Mucosa of rectum (tissue), 2 donors: Measurements from ENCODE around the gene PHPT1.
"Not testable (repeated sequence)": the region's sequence is repeated elsewhere in the genome, so short reads cannot be mapped to it uniquely, and the experiment has no call there.

Experiments used
- H3K27ac ChIP-seq, 2 donors: one replicate each; pipeline ENCODE4 v1.7.0; 2013; ENCODE audit warnings: inconsistent platforms in 2 of 2, low read depth in 2 of 2, low read length in 2 of 2
- H3K27me3 ChIP-seq, 2 donors: one replicate each; pipeline ENCODE4 v1.7.0; 2013; ENCODE audit warnings: low read length in 2 of 2; ENCODE audit not compliant: control insufficient read depth in 2 of 2, insufficient read depth in 2 of 2
- H3K36me3 ChIP-seq, 2 donors: one replicate each; pipeline ENCODE4 v1.7.0; 2013; ENCODE audit warnings: low read length in 2 of 2; ENCODE audit not compliant: control insufficient read depth in 2 of 2, insufficient read depth in 2 of 2
- H3K4me1 ChIP-seq, 2 donors: one replicate each; pipeline ENCODE4 v1.7.0; 2013; ENCODE audit warnings: low read length in 2 of 2, mild to moderate bottlenecking in 1 of 2; ENCODE audit not compliant: control insufficient read depth in 2 of 2, insufficient read depth in 2 of 2
- H3K4me3 ChIP-seq, 2 donors: one replicate each; pipeline ENCODE4 v1.7.0; 2013; ENCODE audit warnings: low read length in 2 of 2
- H3K9ac ChIP-seq, 2 donors: one replicate each; pipeline ENCODE4 v1.7.0; 2013; ENCODE audit warnings: low read length in 2 of 2, low read depth in 1 of 2, mild to moderate bottlenecking in 1 of 2
- H3K9me3 ChIP-seq, 2 donors: one replicate each; pipeline ENCODE4 v1.7.0; 2013; ENCODE audit warnings: low read length in 2 of 2; ENCODE audit not compliant: control insufficient read depth in 2 of 2
- donor health status: healthy.
- donor health status: Normal muscosa, but diverticular disease.

The PHPT1 gene

GRCh38 chr9:136862849-136863622 is 13.8 kb downstream of the PHPT1 start:
- no peak overlapping the region for H3K4me3 ChIP-seq
- no peaks in the 10 kb centered on the region for H3K9me3 ChIP-seq
- peaks cover 42 to 48% of the 10 kb centered on the region in 2 donors for H3K4me1 ChIP-seq
- H3K9ac ChIP-seq: no peak overlapping the region
- H3K27me3 ChIP-seq: no peaks in the 10 kb centered on the region
- H3K27ac ChIP-seq: no peak overlapping the region
- peaks cover 30 to 34% of the 10 kb centered on the region in 2 donors for H3K36me3 ChIP-seq

- Histone ChIP-seq H3K9ac (no peak overlapping the region), H3K4me1 (peaks cover 35 to 40% of the 10 kb centered on the region in 2 donors), H3K27me3 (no peaks in the 10 kb centered on the region), H3K27ac (no peak overlapping the region), H3K9me3 (no peaks in the 10 kb centered on the region), H3K36me3 (peaks cover 30 to 34% of the 10 kb centered on the region in 2 donors), H3K4me3 (no peak overlapping the region)
These were observed 14.5 kb downstream of the PHPT1 start for GRCh38 chr9:136863623-136864273.

GRCh38 chr9:136865041-136865767 is 16.0 kb downstream of the PHPT1 start:
- Histone ChIP-seq H3K36me3 (peaks cover 30 to 34% of the 10 kb centered on the region in 2 donors), H3K27me3 (no peaks in the 10 kb centered on the region), H3K27ac (peak overlapping the region; percentile 92 to 93), H3K4me1 (peaks cover 22 to 26% of the 10 kb centered on the region in 2 donors), H3K9ac (peak overlapping the region; percentile 58 to 71), H3K9me3 (no peaks in the 10 kb centered on the region), H3K4me3 (peak overlapping the region; percentile 77 to 86)

GRCh38 chr9:136865768-136866103 is 16.5 kb downstream of the PHPT1 start:
- Histone ChIP-seq H3K27me3 (no peaks in the 10 kb centered on the region), H3K4me1 (peaks cover 17 to 21% of the 10 kb centered on the region in 2 donors), H3K9ac (peak overlapping the region; percentile 58 to 86), H3K27ac (peak overlapping the region; percentile 92 to 93), H3K9me3 (no peaks in the 10 kb centered on the region), H3K36me3 (peaks cover 28 to 31% of the 10 kb centered on the region in 2 donors), H3K4me3 (peak overlapping the region; percentile 77 to 86)

DNA sequence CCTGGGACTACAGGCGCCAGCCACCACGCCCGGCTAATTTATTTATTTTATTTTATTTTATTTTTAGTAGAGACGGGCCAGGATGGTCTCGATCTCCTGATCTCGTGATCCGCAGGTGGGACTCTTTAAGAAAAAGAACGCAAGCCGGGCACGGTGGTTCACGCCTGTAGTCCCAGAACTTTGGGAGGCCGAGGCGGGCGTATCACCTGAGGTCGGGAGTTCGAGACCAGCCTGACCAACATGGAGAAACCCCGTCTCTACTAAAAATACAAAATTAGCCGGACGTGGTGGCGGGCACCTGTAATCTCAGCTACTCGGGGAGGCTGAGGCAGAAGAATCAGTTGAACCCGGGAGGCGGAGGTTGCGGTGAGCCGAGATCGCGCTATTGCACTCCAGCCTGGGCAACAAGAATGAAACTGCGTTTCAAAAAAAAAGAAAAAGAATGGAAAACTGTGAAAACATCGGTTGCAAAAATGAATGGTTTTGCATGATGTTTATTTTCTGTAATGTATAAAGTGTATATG is 17.8 kb downstream of the PHPT1 start:
- not testable (repeated sequence) for H3K27me3 ChIP-seq, H3K27ac ChIP-seq, H3K9me3 ChIP-seq
- Histone ChIP-seq H3K36me3 (peaks cover 17 to 21% of the 10 kb centered on the region in 2 donors), H3K4me3 (peak overlapping the region; percentile 47 to 63), H3K4me1 (peaks cover 9 to 11% of the 10 kb centered on the region in 2 donors), H3K9ac (peak overlapping the region; percentile 32 to 86)

DNA sequence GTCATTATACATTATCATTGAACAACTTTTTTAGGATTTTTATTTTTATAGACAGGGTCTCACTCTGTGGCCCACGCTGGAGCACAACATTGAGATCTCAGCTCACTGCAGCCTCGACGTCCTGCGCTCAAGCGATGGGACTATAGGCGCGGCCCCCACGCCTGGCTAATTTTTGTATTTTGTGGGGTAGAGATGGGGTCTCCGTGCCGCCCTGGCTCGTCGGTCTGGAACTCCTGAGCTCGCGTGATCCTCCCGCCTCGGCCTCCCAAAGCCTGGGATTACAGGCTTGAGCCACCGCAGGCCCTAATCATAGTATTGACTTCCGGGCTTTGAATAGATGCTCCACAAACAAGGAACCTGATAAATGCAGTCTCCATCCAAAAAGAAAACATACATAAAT is 18.3 kb downstream of the PHPT1 start:
- Histone ChIP-seq H3K36me3 (peaks cover 12 to 16% of the 10 kb centered on the region in 2 donors), H3K9me3 (no peaks in the 10 kb centered on the region), H3K4me3 (no peak overlapping the region), H3K27me3 (no peaks in the 10 kb centered on the region), H3K4me1 (peaks cover 8 to 10% of the 10 kb centered on the region in 2 donors), H3K27ac (no peak overlapping the region), H3K9ac (no peak overlapping the region)

GRCh38 chr9:136867917-136868316 is 18.7 kb downstream of the PHPT1 start:
- Histone ChIP-seq H3K4me3 (no peak overlapping the region), H3K27ac (no peak overlapping the region), H3K36me3 (peaks cover 8 to 12% of the 10 kb centered on the region in 2 donors)

DNA sequence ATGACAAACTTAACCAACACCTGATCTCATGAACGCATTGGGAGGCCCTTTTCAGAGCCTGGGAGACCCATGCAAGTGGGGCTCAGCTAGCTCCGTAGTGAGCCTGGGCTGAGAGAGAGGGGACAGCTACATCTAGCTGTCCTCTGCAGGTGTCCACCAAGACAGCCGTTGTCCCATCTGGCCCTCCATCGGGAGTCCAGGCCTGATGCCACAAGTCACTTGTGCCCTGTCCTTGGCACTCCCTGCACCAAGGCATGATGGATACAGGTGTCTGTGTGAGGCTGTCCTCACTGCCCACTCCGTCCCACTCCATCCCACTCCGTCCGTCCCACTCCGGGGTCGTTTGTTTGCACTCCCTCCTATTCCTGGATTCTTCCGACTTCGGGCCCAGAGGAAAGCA is 19.4 kb downstream of the PHPT1 start:
- Histone ChIP-seq H3K9ac (no peak overlapping the region), H3K4me1 (peaks cover 8 to 10% of the 10 kb centered on the region in 2 donors), H3K4me3 (no peak overlapping the region), H3K9me3 (no peaks in the 10 kb centered on the region), H3K27me3 (no peaks in the 10 kb centered on the region), H3K27ac (no peak overlapping the region), H3K36me3 (peaks cover under 1 to 4% of the 10 kb centered on the region in 2 donors)

More at GRCh38 chr9:136867917-136868316, 18.7 kb downstream of the PHPT1 start:
- H3K9me3 ChIP-seq: no peaks in the 10 kb centered on the region
- no peak overlapping the region for H3K9ac ChIP-seq
- H3K4me1 ChIP-seq: peaks cover 8 to 10% of the 10 kb centered on the region in 2 donors
- H3K27me3 ChIP-seq: no peaks in the 10 kb centered on the region

GRCh38 chr9:136869611-136870010 is 20.4 kb downstream of the PHPT1 start:
- not testable (repeated sequence) for H3K4me1 ChIP-seq, H3K4me3 ChIP-seq, H3K9ac ChIP-seq, H3K27ac ChIP-seq, H3K27me3 ChIP-seq, H3K9me3 ChIP-seq, H3K36me3 ChIP-seq

DNA sequence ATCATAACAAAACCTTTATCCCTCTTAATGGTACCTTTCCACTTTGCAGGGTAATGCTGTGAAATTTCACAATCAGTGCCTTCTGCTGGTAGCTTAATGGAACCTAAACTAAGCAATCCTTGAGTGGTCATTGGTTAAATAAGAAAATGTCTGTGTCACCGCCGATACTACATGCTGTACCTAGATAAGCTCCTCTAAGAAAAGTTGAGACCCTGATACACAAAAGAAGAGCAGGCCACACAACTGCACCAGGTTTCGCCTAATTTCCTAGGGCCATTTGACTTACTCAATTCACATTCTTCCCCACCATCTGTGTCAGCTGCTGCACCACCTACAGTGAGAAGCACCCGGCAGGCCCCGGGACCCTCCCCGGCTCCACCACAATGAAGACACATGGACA is 25.9 kb downstream of the PHPT1 start:
- Histone ChIP-seq H3K36me3 (no peaks in the 10 kb centered on the region), H3K9me3 (no peaks in the 10 kb centered on the region), H3K27me3 (no peaks in the 10 kb centered on the region), H3K4me3 (no peak overlapping the region), H3K27ac (no peak overlapping the region), H3K9ac (no peak overlapping the region), H3K4me1 (no peaks in the 10 kb centered on the region)
